Liver (tissue), 9 donors: Measurements from ENCODE around the gene TMEM117. TPM values are rescaled to one million over a fixed set of nuclear protein-coding genes. Genes with fewer than 3 reads are reported as not detected.
"Not testable (repeated sequence)": the region's sequence is repeated elsewhere in the genome, so short reads cannot be mapped to it uniquely, and the experiment has no call there.

Source experiments
- DNase-seq: peaks from one replicate; pipeline ENCODE4 v3.0.0-alpha.2; 2017; ENCODE audit warnings: low spot score
- H3K27ac ChIP-seq, 2 donors: one replicate each; pipeline ENCODE4 v1.7.0; 2013; ENCODE audit warnings: inconsistent platforms in 2 of 2, low read length in 2 of 2, control low read depth in 1 of 2, low read depth in 1 of 2, mild to moderate bottlenecking in 1 of 2
- H3K27me3 ChIP-seq, 4 donors: one replicate each; pipeline versions ENCODE4 v1.6.1 to v1.7.0; 2013; ENCODE audit warnings: low read length in 3 of 4, inconsistent platforms in 1 of 4, mild to moderate bottlenecking in 1 of 4, moderate library complexity in 1 of 4; ENCODE audit not compliant: control insufficient read depth in 4 of 4, insufficient read depth in 4 of 4
- H3K36me3 ChIP-seq, 4 donors: one replicate each; pipeline versions ENCODE4 v1.6.1 to v1.7.0; 2013; ENCODE audit warnings: low read length in 3 of 4, mild to moderate bottlenecking in 3 of 4, low read depth in 1 of 4, moderate library complexity in 1 of 4; ENCODE audit not compliant: control insufficient read depth in 4 of 4, insufficient read depth in 3 of 4
- H3K4me1 ChIP-seq, 4 donors: one replicate each; pipeline versions ENCODE4 v1.6.1 to v1.7.0; 2013; ENCODE audit warnings: low read length in 3 of 4, mild to moderate bottlenecking in 3 of 4, moderate library complexity in 1 of 4; ENCODE audit not compliant: control insufficient read depth in 4 of 4, insufficient read depth in 4 of 4
- H3K4me3 ChIP-seq, 3 donors: one replicate each; pipeline versions ENCODE4 v1.6.1 to v1.7.0; 2013; ENCODE audit warnings: low read length in 3 of 3, control low read depth in 1 of 3, low read depth in 1 of 3, mild to moderate bottlenecking in 1 of 3
- H3K9ac ChIP-seq, 2 donors: one replicate each; pipeline ENCODE4 v1.7.0; 2013; ENCODE audit warnings: low read length in 2 of 2, mild to moderate bottlenecking in 2 of 2, moderate library complexity in 2 of 2, control low read depth in 1 of 2, low read depth in 1 of 2
- H3K9me3 ChIP-seq, 4 donors: one replicate each; pipeline versions ENCODE4 v1.6.1 to v1.7.0; 2013; ENCODE audit warnings: low read length in 3 of 4; ENCODE audit not compliant: control insufficient read depth in 4 of 4
- EGR1 ChIP-seq, 2 donors: IDR thresholded peaks; 2 replicates each; pipeline ENCODE4 v1.6.1; 2016 to 2018; ENCODE audit warnings: antibody characterized with exemption in 2 of 2, low read depth in 2 of 2
- FOXA1 ChIP-seq: IDR thresholded peaks from 2 replicates; pipeline ENCODE4 v1.6.1; 2016; ENCODE audit warnings: antibody characterized with exemption
- FOXA2 ChIP-seq: IDR thresholded peaks from 2 replicates; pipeline ENCODE4 v1.6.1; 2016; ENCODE audit warnings: antibody characterized with exemption
- GABPA ChIP-seq, 2 donors: IDR thresholded peaks in 1 of 2; conservative IDR thresholded peaks in 1 of 2; 2 replicates each; pipeline ENCODE4 v1.6.1; 2016; ENCODE audit warnings: antibody characterized with exemption in 2 of 2, mild to moderate bottlenecking in 1 of 2, moderate library complexity in 1 of 2
- HNF4G ChIP-seq: IDR thresholded peaks from 2 replicates; pipeline ENCODE4 v1.6.1; 2016; ENCODE audit warnings: antibody characterized with exemption
- JUND ChIP-seq, 2 donors: IDR thresholded peaks; 2 replicates each; pipeline ENCODE4 v1.6.1; 2016; ENCODE audit warnings: antibody characterized with exemption in 2 of 2
- NR2F2 ChIP-seq: IDR thresholded peaks from 2 replicates; pipeline ENCODE4 v1.6.1; 2016; ENCODE audit warnings: antibody characterized with exemption
- RAD21 ChIP-seq, 2 donors: IDR thresholded peaks; 2 replicates each; pipeline ENCODE4 v1.6.1; 2016; ENCODE audit warnings: antibody characterized with exemption in 2 of 2, mild to moderate bottlenecking in 2 of 2
- SP1 ChIP-seq: IDR thresholded peaks from 2 replicates; pipeline ENCODE4 v1.6.1; 2018; ENCODE audit warnings: antibody characterized with exemption, mild to moderate bottlenecking
- TAF1 ChIP-seq: conservative IDR thresholded peaks from 2 replicates; pipeline ENCODE4 v1.6.1; 2016; ENCODE audit warnings: antibody characterized with exemption, mild to moderate bottlenecking
- YY1 ChIP-seq: IDR thresholded peaks from 2 replicates; pipeline ENCODE4 v1.6.1; 2016; ENCODE audit warnings: antibody characterized with exemption, mild to moderate bottlenecking
- WGBS: extraction: QIAGEN DNeasy Blood & Tissue Kit; methylation state at CpG from one replicate; pipeline ENCODE4 v1.1.7; 2013; 5-methylcytosine and 5-hydroxymethylcytosine counted together
- polyA plus RNA-seq, 2 donors: library from polyadenylated mRNA; stranded (reverse) in 1 of 2; unstranded in 1 of 2; fragments of 200-250 nt in 1 of 2; fragments of >200 nt in 1 of 2; fragmentation: Nextera tagmentation in 1 of 2; extraction: Ambion mirVana in 1 of 2; gene quantifications; one replicate each; pipeline versions ENCODE4 v1.2.1 to v1.2.3, GENCODE V29; 2013 to 2015
- total RNA-seq, 2 donors: library from RNA; depleted of rRNA; stranded (reverse); fragments of >200 nt; gene quantifications; one replicate each; pipeline ENCODE4 v1.2.3, GENCODE V29; 2014
- TF ChIP-seq, protein P1 (sequence below): IDR thresholded peaks from 2 replicates; pipeline ENCODE4 v1.6.1; 2016; ENCODE audit warnings: antibody characterized with exemption
- TF ChIP-seq, protein P2 (sequence below): IDR thresholded peaks from 2 replicates; pipeline ENCODE4 v1.6.1; 2016; ENCODE audit warnings: antibody characterized with exemption
- TF ChIP-seq, protein P3 (sequence below): fragments of 150-350 bp; IDR thresholded peaks from 2 replicates; pipeline ENCODE4 v1.5.1; 2017; ENCODE audit warnings: improper control_type of control experiment, low read depth, low read length; ENCODE audit not compliant: missing input control
- TF ChIP-seq, protein P4 (sequence below): IDR thresholded peaks from 2 replicates; pipeline ENCODE4 v1.6.1; 2016; ENCODE audit warnings: antibody characterized with exemption
- donor health status: healthy.
- donor health status: healthy.
- donor health status: healthy.
- donor health status: healthy.
- donor health status: healthy.

TMEM117 gene
- total and polyA plus RNA-seq, 4 donors = 2.0 to 5.9 (median 3.9) TPM

DNA sequence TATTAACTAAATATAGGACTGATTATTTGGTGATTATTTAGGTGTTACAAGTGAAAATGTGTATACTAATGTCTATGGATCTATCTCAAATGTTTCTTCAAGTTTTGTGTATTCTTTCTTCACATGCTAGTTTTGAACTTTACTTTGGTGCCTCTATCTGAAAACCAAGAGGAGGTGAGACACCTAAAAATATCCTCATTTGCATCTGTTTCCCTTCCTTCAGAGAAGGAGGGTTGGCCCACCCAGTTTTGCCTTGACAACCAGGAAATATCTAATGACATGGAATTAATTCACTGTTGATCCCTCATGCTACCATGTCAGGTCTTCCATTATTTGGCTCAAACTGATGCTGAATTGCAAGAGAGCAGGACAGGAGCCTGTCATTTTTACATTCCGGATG is 539.8 kb downstream of the TMEM117 start:
- Histone ChIP-seq H3K4me3 (no peak overlapping the region), H3K4me1 (no peaks in the 10 kb centered on the region), H3K27me3 (no peaks in the 10 kb centered on the region), H3K9ac (no peak overlapping the region), H3K36me3 (peaks cover 0 to 2% (median 0%) of the 10 kb centered on the region in 4 donors), H3K27ac (no peak overlapping the region), H3K9me3 (no peaks in the 10 kb centered on the region)
- DNase-seq = no peak
- WGBS = 97% methylated on average over 1 of the region's 1 CpG
- TF ChIP-seq, protein P1, sequence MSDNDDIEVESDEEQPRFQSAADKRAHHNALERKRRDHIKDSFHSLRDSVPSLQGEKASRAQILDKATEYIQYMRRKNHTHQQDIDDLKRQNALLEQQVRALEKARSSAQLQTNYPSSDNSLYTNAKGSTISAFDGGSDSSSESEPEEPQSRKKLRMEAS = no peak
- TF ChIP-seq, protein P2, sequence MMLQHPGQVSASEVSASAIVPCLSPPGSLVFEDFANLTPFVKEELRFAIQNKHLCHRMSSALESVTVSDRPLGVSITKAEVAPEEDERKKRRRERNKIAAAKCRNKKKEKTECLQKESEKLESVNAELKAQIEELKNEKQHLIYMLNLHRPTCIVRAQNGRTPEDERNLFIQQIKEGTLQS = no peak
- TF ChIP-seq NR2F2 = no peak
- no peak for TF ChIP-seq RAD21 (IDR thresholded peaks at IDR 0.05)
- no peak for TF ChIP-seq EGR1 (IDR thresholded peaks at IDR 0.05; ENCODE audit: low read depth in 2 of 2)
- no peak for TF ChIP-seq SP1
- no peak for TF ChIP-seq FOXA2
- no peak for TF ChIP-seq FOXA1

DNA sequence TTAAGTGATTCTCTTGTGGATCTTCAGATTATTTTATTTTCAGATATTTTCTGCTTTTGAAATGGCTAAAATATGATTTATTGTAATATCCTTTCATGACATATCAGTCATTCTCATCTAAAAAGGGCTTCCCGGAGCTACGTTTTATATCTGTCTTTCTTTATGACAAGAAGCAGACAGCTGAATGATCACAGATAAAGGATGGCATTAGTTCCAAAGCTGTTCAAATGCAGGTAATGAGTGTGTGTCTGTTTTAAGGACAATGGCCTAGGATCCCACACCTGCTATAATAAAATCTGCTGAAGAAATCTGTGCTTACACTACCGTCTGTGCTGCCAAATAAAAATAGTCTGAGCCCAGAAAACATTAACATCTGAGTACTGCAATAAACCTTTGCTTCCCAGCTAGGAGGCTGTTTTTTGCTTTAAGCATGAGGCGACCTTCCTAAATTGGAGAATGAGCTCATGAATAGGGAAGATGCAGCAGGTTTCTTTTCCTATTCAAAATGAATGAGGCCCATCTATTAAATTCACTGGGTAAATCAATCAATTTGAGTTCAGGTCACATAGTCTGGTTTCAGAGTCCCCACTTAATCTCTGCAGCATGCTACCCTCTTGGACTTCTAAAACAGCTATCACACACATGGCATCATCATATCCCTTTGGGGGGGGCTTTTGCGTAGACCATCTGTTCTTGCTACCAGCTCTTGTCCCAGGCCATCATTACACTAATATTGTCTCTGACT is 541.7 kb downstream of the TMEM117 start:
- TF ChIP-seq, protein P3, sequence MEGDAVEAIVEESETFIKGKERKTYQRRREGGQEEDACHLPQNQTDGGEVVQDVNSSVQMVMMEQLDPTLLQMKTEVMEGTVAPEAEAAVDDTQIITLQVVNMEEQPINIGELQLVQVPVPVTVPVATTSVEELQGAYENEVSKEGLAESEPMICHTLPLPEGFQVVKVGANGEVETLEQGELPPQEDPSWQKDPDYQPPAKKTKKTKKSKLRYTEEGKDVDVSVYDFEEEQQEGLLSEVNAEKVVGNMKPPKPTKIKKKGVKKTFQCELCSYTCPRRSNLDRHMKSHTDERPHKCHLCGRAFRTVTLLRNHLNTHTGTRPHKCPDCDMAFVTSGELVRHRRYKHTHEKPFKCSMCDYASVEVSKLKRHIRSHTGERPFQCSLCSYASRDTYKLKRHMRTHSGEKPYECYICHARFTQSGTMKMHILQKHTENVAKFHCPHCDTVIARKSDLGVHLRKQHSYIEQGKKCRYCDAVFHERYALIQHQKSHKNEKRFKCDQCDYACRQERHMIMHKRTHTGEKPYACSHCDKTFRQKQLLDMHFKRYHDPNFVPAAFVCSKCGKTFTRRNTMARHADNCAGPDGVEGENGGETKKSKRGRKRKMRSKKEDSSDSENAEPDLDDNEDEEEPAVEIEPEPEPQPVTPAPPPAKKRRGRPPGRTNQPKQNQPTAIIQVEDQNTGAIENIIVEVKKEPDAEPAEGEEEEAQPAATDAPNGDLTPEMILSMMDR = no peak
- no peak for TF ChIP-seq SP1
- TF ChIP-seq TAF1 = no peak
- TF ChIP-seq EGR1 (IDR thresholded peaks at IDR 0.05; ENCODE audit: low read depth in 2 of 2) = no peak
- no peak for TF ChIP-seq FOXA1
- TF ChIP-seq FOXA2 = no peak
- TF ChIP-seq RAD21 (IDR thresholded peaks at IDR 0.05) = no peak
- no peak for DNase-seq

DNA sequence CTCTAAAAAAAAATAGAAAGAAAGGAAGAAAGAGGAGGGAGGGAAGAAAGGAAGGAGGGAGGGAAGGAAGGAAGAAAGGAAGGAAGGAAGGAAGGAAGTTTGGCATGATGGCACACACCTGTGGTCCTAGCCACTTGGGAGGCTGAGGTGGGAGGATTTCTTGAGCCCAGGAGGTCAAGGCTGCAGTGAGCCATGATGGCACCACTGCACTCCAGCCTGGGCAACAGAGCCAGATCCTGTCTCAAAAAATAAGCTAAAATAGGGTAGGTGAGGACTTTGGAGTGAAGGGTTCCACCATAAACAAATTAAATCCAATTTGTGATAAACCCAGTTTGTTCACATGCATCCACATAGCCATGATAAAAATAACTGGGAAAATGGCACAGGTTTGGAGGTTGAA is 543.2 kb downstream of the TMEM117 start:
- H3K4me3 ChIP-seq, DNase-seq, H3K9ac ChIP-seq: not testable (repeated sequence)

More for the DNA sequence above, 541.7 kb downstream of the TMEM117 start:
- no peaks in the 10 kb centered on the region for H3K27me3 ChIP-seq
- no peak overlapping the region for H3K27ac ChIP-seq
- no peak overlapping the region for H3K9ac ChIP-seq
- peaks cover 0 to 2% (median 0%) of the 10 kb centered on the region in 4 donors for H3K36me3 ChIP-seq
- 94% methylated on average over 5 of the region's 5 CpGs for WGBS
- H3K9me3 ChIP-seq = no peaks in the 10 kb centered on the region
- H3K4me1 ChIP-seq = no peaks in the 10 kb centered on the region
- no peak overlapping the region for H3K4me3 ChIP-seq

DNA sequence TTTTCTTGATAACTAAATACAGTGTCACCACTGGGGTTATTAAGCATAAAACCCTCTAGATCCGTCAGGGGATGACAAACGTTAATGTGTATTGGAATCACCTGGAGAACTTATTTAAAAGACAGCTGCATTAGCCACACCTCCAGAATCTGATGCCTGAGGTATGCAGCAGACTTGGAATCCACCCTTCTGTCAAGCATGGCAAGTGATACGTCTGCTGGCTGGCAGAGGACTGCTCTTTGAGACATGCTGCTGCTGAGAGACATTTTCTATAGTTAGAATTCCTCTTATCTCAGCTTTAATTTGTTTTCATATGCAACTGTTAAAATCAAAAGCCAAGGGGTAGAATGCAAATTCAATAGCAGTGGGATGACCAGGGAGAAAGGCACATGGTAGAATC is 544.0 kb downstream of the TMEM117 start:
- 85% methylated on average over 3 of the region's 3 CpGs for WGBS
- Histone ChIP-seq H3K4me3 (no peak overlapping the region), H3K27me3 (no peaks in the 10 kb centered on the region), H3K9ac (no peak overlapping the region), H3K4me1 (no peaks in the 10 kb centered on the region), H3K36me3 (peaks cover 0 to 2% (median 0%) of the 10 kb centered on the region in 4 donors), H3K27ac (no peak overlapping the region), H3K9me3 (no peaks in the 10 kb centered on the region)
- DNase-seq = no peak
- TF ChIP-seq GABPA (IDR thresholded peaks at IDR 0.05 in 1 of 2, conservative IDR thresholded peaks at IDR 0.05 in 1 of 2) = no peak
- no peak for TF ChIP-seq YY1
- no peak for TF ChIP-seq TAF1
- no peak for TF ChIP-seq HNF4G
- TF ChIP-seq, protein P3 = no peak
- no peak for TF ChIP-seq JUND (IDR thresholded peaks at IDR 0.05)
- no peak for TF ChIP-seq EGR1 (IDR thresholded peaks at IDR 0.05; ENCODE audit: low read depth in 2 of 2)
- TF ChIP-seq, protein P2 = no peak
- TF ChIP-seq, protein P4, sequence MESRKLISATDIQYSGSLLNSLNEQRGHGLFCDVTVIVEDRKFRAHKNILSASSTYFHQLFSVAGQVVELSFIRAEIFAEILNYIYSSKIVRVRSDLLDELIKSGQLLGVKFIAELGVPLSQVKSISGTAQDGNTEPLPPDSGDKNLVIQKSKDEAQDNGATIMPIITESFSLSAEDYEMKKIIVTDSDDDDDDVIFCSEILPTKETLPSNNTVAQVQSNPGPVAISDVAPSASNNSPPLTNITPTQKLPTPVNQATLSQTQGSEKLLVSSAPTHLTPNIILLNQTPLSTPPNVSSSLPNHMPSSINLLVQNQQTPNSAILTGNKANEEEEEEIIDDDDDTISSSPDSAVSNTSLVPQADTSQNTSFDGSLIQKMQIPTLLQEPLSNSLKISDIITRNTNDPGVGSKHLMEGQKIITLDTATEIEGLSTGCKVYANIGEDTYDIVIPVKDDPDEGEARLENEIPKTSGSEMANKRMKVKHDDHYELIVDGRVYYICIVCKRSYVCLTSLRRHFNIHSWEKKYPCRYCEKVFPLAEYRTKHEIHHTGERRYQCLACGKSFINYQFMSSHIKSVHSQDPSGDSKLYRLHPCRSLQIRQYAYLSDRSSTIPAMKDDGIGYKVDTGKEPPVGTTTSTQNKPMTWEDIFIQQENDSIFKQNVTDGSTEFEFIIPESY = no peak
- TF ChIP-seq NR2F2 = no peak

More for the DNA sequence above, 543.2 kb downstream of the TMEM117 start:
- H3K9me3 ChIP-seq, H3K4me1 ChIP-seq, H3K27ac ChIP-seq, H3K36me3 ChIP-seq, H3K27me3 ChIP-seq: not testable (repeated sequence)
